Smooth muscle cell (in vitro differentiated cells): Measurements from ENCODE around the gene BCR. TPM values are rescaled to one million over a fixed set of nuclear protein-coding genes. Genes with fewer than 3 reads are reported as not detected.

Experiments
- DNase-seq: peaks from one replicate; lab custom pipeline; 2025; ENCODE audit not compliant: unreplicated experiment; lab: John Stamatoyannopoulos, UW
- H2AFZ ChIP-seq: fragments of 200-600 bp; sonication (generic); 2 replicates; pipeline ENCODE4 v1.6.0; 2016; ENCODE audit warnings: antibody characterized with exemption, low read depth, mild to moderate bottlenecking
- H3F3A ChIP-seq: fragments of 200-600 bp; sonication (generic); 2 replicates; pipeline ENCODE4 v1.6.0; 2017; ENCODE audit warnings: antibody characterized with exemption, low read depth
- H3K27ac ChIP-seq: fragments of 200-600 bp; sonication (generic); 2 replicates; pipeline ENCODE4 v1.5.1; 2016; ENCODE audit warnings: low read depth, mild to moderate bottlenecking
- H3K27me3 ChIP-seq: fragments of 200-600 bp; sonication (generic); 2 replicates; pipeline ENCODE4 v1.6.1; 2016; ENCODE audit warnings: low read depth, mild to moderate bottlenecking
- H3K36me3 ChIP-seq: fragments of 200-600 bp; sonication (generic); 2 replicates; pipeline ENCODE4 v1.5.1; 2016; ENCODE audit warnings: low read depth
- H3K4me1 ChIP-seq: fragments of 200-600 bp; sonication (generic); 2 replicates; pipeline ENCODE4 v1.5.1; 2016; ENCODE audit warnings: low read depth
- H3K4me2 ChIP-seq: fragments of 200-600 bp; sonication (generic); 2 replicates; pipeline ENCODE4 v1.6.0; 2016; ENCODE audit warnings: mild to moderate bottlenecking
- H3K4me3 ChIP-seq: fragments of 200-600 bp; sonication (generic); 2 replicates; pipeline ENCODE4 v1.5.1; 2016; ENCODE audit warnings: mild to moderate bottlenecking
- H3K79me2 ChIP-seq: fragments of 200-600 bp; sonication (generic); 2 replicates; pipeline ENCODE4 v1.6.0; 2016; ENCODE audit warnings: low read depth, mild to moderate bottlenecking
- H3K9ac ChIP-seq: fragments of 200-600 bp; sonication (generic); 2 replicates; pipeline ENCODE4 v1.6.0; 2016; ENCODE audit warnings: low read depth
- H3K9me3 ChIP-seq: fragments of 200-600 bp; sonication (generic); replicated peaks from 2 replicates; pipeline ENCODE4 v1.5.1; 2016; ENCODE audit warnings: low read depth
- H4K20me1 ChIP-seq: fragments of 200-600 bp; sonication (generic); 2 replicates; pipeline ENCODE4 v1.6.0; 2016; ENCODE audit warnings: low read depth
- CTCF ChIP-seq: fragments of 200-600 bp; sonication (generic); IDR thresholded peaks from 2 replicates; pipeline ENCODE4 v1.5.1; 2017; ENCODE audit warnings: borderline replicate concordance, mild to moderate bottlenecking, antibody characterized with exemption; ENCODE audit not compliant: insufficient read depth, poor library complexity, severe bottlenecking
- WGBS: methylation state at CpG from one replicate; pipeline ENCODE4 v1.1.7; 2016; ENCODE audit warnings: low lambda C conversion rate; 5-methylcytosine and 5-hydroxymethylcytosine counted together
- polyA plus RNA-seq: library from polyadenylated mRNA; unstranded; fragments of >200 nt; fragmentation: Nextera tagmentation; extraction: Ambion mirVana; gene quantifications from 2 replicates; pipeline ENCODE4 v1.2.1, GENCODE V29; 2016
- total RNA-seq: library from RNA; depleted of rRNA; stranded (reverse); fragments of >200 nt; gene quantifications from 2 replicates; pipeline ENCODE4 v1.2.3, GENCODE V29; 2014

BCR gene
- total and polyA plus RNA-seq, 2 experiments from 2014 or later, result 11.1 to 13.4 TPM

- Histone ChIP-seq H3K79me2 (peaks cover 62% of the 10 kb centered on the region), H3K27me3 (no peaks in the 10 kb centered on the region), H4K20me1 (peaks cover 99% of the 10 kb centered on the region), H3K4me1 (peaks cover 18% of the 10 kb centered on the region), H3K9me3 (no peaks in the 10 kb centered on the region), H3F3A (peaks cover 3% of the 10 kb centered on the region), H3K9ac (no peak overlapping the region), H3K27ac (no peak overlapping the region), H3K4me3 (no peak overlapping the region), H3K36me3 (no peaks in the 10 kb centered on the region), H3K4me2 (peak overlapping the region; percentile 8), H2AFZ (no peak overlapping the region)
- TF ChIP-seq CTCF, result no peak
- WGBS, result 63% methylated on average over 7 of the region's 7 CpGs
- no peak for DNase-seq
Measured at GRCh38 chr22:23187871-23188700, 7.8 kb downstream of the BCR start.

GRCh38 chr22:23190526-23190925 is 10.2 kb downstream of the BCR start:
- Histone ChIP-seq H4K20me1 (peaks cover 99% of the 10 kb centered on the region), H3K4me2 (no peak overlapping the region), H3K27me3 (no peaks in the 10 kb centered on the region), H3K9ac (no peak overlapping the region), H3K79me2 (peaks cover 56% of the 10 kb centered on the region), H3K27ac (no peak overlapping the region), H3K36me3 (no peaks in the 10 kb centered on the region), H3K9me3 (no peaks in the 10 kb centered on the region), H3K4me3 (no peak overlapping the region), H3K4me1 (peaks cover 6% of the 10 kb centered on the region), H2AFZ (no peak overlapping the region), H3F3A (peaks cover 3% of the 10 kb centered on the region)
- 93% methylated on average over 9 of the region's 9 CpGs for WGBS
- DNase-seq, result no peak
- no peak for TF ChIP-seq CTCF

GRCh38 chr22:23192133-23192532 is 11.8 kb downstream of the BCR start:
- Histone ChIP-seq H3K36me3 (no peaks in the 10 kb centered on the region), H3K4me2 (no peak overlapping the region), H3F3A (peaks cover 3% of the 10 kb centered on the region), H3K9me3 (no peaks in the 10 kb centered on the region), H3K27ac (no peak overlapping the region), H3K27me3 (no peaks in the 10 kb centered on the region), H4K20me1 (peaks cover 99% of the 10 kb centered on the region), H3K9ac (no peak overlapping the region), H2AFZ (no peak overlapping the region), H3K79me2 (peaks cover 56% of the 10 kb centered on the region), H3K4me1 (peaks cover 6% of the 10 kb centered on the region), H3K4me3 (no peak overlapping the region)
- TF ChIP-seq CTCF, result no peak
- WGBS, result 81% methylated on average over 5 of the region's 5 CpGs
- DNase-seq, result no peak

GRCh38 chr22:23192558-23192957 is 12.2 kb downstream of the BCR start:
- peaks cover 59% of the 10 kb centered on the region for H3K79me2 ChIP-seq

More at GRCh38 chr22:23192558-23192957, 12.2 kb downstream of the BCR start:
- H4K20me1 ChIP-seq, result peaks cover 99% of the 10 kb centered on the region
- peaks cover 3% of the 10 kb centered on the region for H3F3A ChIP-seq
- H2AFZ ChIP-seq, result no peak overlapping the region
- no peaks in the 10 kb centered on the region for H3K27me3 ChIP-seq
- H3K9me3 ChIP-seq, result no peaks in the 10 kb centered on the region
- no peak overlapping the region for H3K27ac ChIP-seq
- H3K9ac ChIP-seq, result no peak overlapping the region
- no peak overlapping the region for H3K4me2 ChIP-seq
- H3K4me3 ChIP-seq, result no peak overlapping the region
- TF ChIP-seq CTCF, result no peak
- DNase-seq, result no peak
- 93% methylated on average over 4 of the region's 4 CpGs for WGBS
- peaks cover 6% of the 10 kb centered on the region for H3K4me1 ChIP-seq
- no peaks in the 10 kb centered on the region for H3K36me3 ChIP-seq
